Measurements from ENCODE around the gene IGSF6. TPM values are rescaled to one million over a fixed set of nuclear protein-coding genes. Genes with fewer than 3 reads are reported as not detected.

IGSF6 gene
- total and polyA plus RNA-seq, 12 donors: 0.55 to 14.5 (median 1.7) TPM

DNA sequence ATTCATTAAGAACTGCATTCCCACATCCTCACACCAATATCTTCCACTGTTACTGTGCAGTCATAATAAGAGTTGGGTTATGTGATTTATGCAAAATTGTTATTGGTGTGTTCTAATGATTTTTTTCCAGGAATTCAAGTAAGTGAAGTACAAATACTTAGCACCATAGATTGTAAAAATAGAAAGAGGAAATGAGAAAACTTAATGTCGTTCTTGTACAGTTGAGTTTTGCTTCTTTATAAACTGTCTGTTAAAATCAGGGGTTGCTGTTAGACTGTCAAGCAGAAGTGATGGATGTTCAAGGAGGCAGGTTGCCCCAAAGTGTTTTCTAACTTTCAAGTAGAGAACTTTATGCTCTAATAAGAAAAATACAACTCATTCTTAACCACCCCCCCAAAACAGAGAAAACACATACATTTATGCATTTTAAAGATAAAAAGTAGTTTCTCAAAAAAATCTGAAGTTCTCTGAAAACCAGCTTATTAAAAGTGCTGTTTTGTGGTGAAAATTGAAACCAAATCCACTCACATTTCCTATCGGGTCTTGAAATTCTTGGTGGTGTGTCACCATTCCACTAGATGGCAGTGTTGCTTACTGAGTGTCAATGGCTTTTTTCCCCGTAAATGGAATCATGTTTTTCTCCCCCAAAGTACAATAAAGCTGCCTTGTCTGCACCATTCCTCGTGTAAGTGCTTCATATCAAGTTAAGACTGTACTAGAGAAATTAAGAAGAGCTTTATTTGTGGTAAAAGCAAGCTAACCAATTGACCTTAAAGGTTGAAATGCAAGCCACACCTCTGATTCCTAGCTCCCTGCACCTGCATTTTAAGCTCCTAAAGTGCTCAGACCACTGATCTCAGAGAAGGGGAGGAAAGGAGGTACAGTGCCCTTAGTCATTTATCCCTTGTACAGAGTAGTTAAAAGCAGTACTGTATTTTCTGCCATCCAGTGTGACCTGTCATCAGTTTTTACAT is 4.7 kb upstream of the IGSF6 start:
- Histone ChIP-seq H3K27me3 (no peaks in the 10 kb centered on the region), H3K27ac (peak overlapping the region in 2 of 10 donors; percentile 14 to 59), H3K4me3 (no peak overlapping the region), H3K4me1 (peaks cover 0 to 64% (median 4%) of the 10 kb centered on the region in 9 donors), H3K36me3 (peaks cover 0 to 23% (median 0%) of the 10 kb centered on the region in 9 donors), H3K9me3 (no peaks in the 10 kb centered on the region)
- peak in 2 of 8 donors; percentile 41 to 51 for ATAC-seq
- WGBS, 2 donors: 10 to 16% methylated on average over 4 of the region's 4 CpGs
- peak; percentile 70 to 90 (median 86) for TF ChIP-seq CTCF (IDR thresholded peaks at IDR 0.05)
- DNase-seq: peak in 1 of 2 donors; percentile 34
- intact Hi-C loops (cut with DNase I): loop anchor here (1.0 to 10.0 kb wide), 5 partner anchors 45 to 52 kb away; no protein-coding TSS in a partner anchor

- no peaks in the 10 kb centered on the region for H3K9me3 ChIP-seq
- ATAC-seq (no peak), DNase-seq (no peak)
- H3K4me3 ChIP-seq: no peak overlapping the region
- intact Hi-C loops (cut with DNase I): loop anchor here in 7 of 10 donors (5.0 to 10.0 kb wide), 3 partner anchors 47 to 52 kb away; no protein-coding TSS in a partner anchor
- 63 to 91% methylated on average over 2 of the region's 2 CpGs for WGBS, 2 donors
- peaks cover 0 to 23% (median 0%) of the 10 kb centered on the region in 9 donors for H3K36me3 ChIP-seq
- H3K27me3 ChIP-seq: no peaks in the 10 kb centered on the region
- H3K27ac ChIP-seq: no peak overlapping the region
- H3K4me1 ChIP-seq: peaks cover 0 to 78% (median 4%) of the 10 kb centered on the region in 9 donors
- no peak for TF ChIP-seq CTCF (IDR thresholded peaks at IDR 0.05)
Observed at GRCh38 chr16:21654881-21655280, 2.5 kb upstream of the IGSF6 start.

- Histone ChIP-seq H3K27me3 (no peaks in the 10 kb centered on the region), H3K9me3 (no peaks in the 10 kb centered on the region), H3K36me3 (peaks cover 0 to 23% (median 0%) of the 10 kb centered on the region in 9 donors), H3K27ac (peak overlapping the region in 1 of 10 donors; percentile 82), H3K4me3 (no peak overlapping the region), H3K4me1 (peaks cover 0 to 80% (median 4%) of the 10 kb centered on the region in 9 donors)
- ATAC-seq (no peak), DNase-seq (no peak)
- TF ChIP-seq CTCF (IDR thresholded peaks at IDR 0.05): no peak
- intact Hi-C loops (cut with DNase I): loop anchor here in 1 of 10 donors (10.0 kb wide), 1 partner anchor 50 kb away; no protein-coding TSS in a partner anchor
- 82 to 100% methylated on average over 1 of the region's 1 CpG for WGBS, 2 donors
Observed at GRCh38 chr16:21654466-21654865, 2.1 kb upstream of the IGSF6 start.

GRCh38 chr16:21653571-21653970 is 1.2 kb upstream of the IGSF6 start:
- Histone ChIP-seq H3K27ac (peak overlapping the region in 3 of 10 donors; percentile 1 to 82 (median 19)), H3K4me1 (peaks cover 0 to 81% (median 4%) of the 10 kb centered on the region in 9 donors), H3K9me3 (no peaks in the 10 kb centered on the region), H3K27me3 (no peaks in the 10 kb centered on the region), H3K36me3 (peaks cover 0 to 29% (median 0%) of the 10 kb centered on the region in 9 donors), H3K4me3 (no peak overlapping the region)
- ATAC-seq (peak in 1 of 8 donors; percentile 47), DNase-seq (no peak)
- WGBS, 2 donors: 90 to 91% methylated on average over 5 of the region's 5 CpGs
- no peak for TF ChIP-seq CTCF (IDR thresholded peaks at IDR 0.05)
- intact Hi-C loops (cut with DNase I): loop anchor here in 1 of 10 donors (10.0 kb wide), 1 partner anchor 51 kb away; no protein-coding TSS in a partner anchor
